GM12878 (cell line): ENCODE measurements around the gene BOLA1.

Source experiments
- CREM ChIP-seq: IDR thresholded peaks from 2 replicates; pipeline ENCODE4 v1.6.1; 2014; ENCODE audit warnings: antibody characterized with exemption, low read depth
- GABPA ChIP-seq: IDR thresholded peaks from 2 replicates; pipeline ENCODE4 v1.6.1; 2014; ENCODE audit warnings: antibody characterized with exemption, low read depth, mild to moderate bottlenecking, inconsistent platforms
- GATAD2B ChIP-seq: fragments of 450-650 bp; conservative IDR thresholded peaks from 2 replicates; pipeline ENCODE4 v1.6.1; 2017; ENCODE audit warnings: low read depth, mild to moderate bottlenecking, moderate library complexity
- MEF2A ChIP-seq: IDR thresholded peaks from 2 replicates; pipeline ENCODE4 v1.6.1; 2011; ENCODE audit warnings: low read depth, mild to moderate bottlenecking, low read length, moderate library complexity; ENCODE audit not compliant: insufficient read depth
- MEF2B ChIP-seq: fragments of 450-650 bp; IDR thresholded peaks from 2 replicates; pipeline ENCODE4 v1.6.1; 2018; ENCODE audit warnings: mild to moderate bottlenecking, moderate library complexity; ENCODE audit not compliant: partially characterized antibody, poor library complexity, severe bottlenecking
- MTA3 ChIP-seq: IDR thresholded peaks from 2 replicates; pipeline ENCODE4 v1.6.1; 2012; ENCODE audit warnings: low read length, inconsistent platforms, borderline replicate concordance
- RFX5 ChIP-seq: IDR thresholded peaks from 2 replicates; pipeline ENCODE4 v1.6.1; 2011; ENCODE audit warnings: low read depth, low read length, improper control_type of control experiment
- SIN3A ChIP-seq: IDR thresholded peaks from 2 replicates; pipeline ENCODE4 v1.6.1; 2012; ENCODE audit warnings: low read depth, low read length, improper control_type of control experiment
- ZBED1 ChIP-seq: IDR thresholded peaks from 2 replicates; pipeline ENCODE4 v1.6.1; 2016; ENCODE audit warnings: borderline replicate concordance
- TF ChIP-seq, protein P1 (sequence below), 3 experiments: IDR thresholded peaks in 2 of 3; conservative IDR thresholded peaks in 1 of 3; 2 replicates each; pipeline ENCODE4 v1.5.1; 2011; ENCODE audit warnings: low read depth in 3 of 3, low read length in 3 of 3, mild to moderate bottlenecking in 3 of 3, control low read depth in 2 of 3, moderate library complexity in 2 of 3, inconsistent platforms in 1 of 3, mixed read lengths in 1 of 3; ENCODE audit not compliant: control insufficient read depth in 2 of 3, insufficient read depth in 1 of 3; ENCODE audit errors: extremely low read depth in 1 of 3
- TF ChIP-seq, protein P2 (sequence below): IDR thresholded peaks from 2 replicates; pipeline ENCODE4 v1.6.1; 2012; ENCODE audit warnings: low read depth, low read length, improper control_type of control experiment

DNA sequence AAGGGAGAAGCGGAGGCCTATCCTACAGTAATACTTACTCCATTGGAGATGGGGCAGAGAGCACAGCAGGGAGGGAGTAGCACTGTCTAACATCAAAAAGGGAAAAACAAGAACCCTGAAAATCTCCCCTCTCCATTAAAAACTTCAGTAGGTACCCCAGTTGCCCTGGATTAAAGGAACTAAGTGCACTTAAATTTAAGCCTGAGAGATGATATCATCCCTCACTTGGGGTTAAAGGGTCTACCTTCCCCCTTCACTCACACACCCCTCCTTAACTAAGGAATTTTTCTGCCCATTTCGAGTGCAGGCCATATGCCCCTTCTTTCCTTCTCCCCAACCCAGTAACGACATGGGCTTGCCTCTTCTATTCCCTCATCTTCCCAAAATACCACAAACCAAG is 41.1 kb downstream of the BOLA1 start:
- TF ChIP-seq MEF2B = no peak
- TF ChIP-seq GATAD2B = no peak
- no peak for TF ChIP-seq SIN3A
- no peak for TF ChIP-seq GABPA
- TF ChIP-seq CREM = no peak
- TF ChIP-seq RFX5 = no peak
- TF ChIP-seq ZBED1 = no peak
- TF ChIP-seq, protein P1, sequence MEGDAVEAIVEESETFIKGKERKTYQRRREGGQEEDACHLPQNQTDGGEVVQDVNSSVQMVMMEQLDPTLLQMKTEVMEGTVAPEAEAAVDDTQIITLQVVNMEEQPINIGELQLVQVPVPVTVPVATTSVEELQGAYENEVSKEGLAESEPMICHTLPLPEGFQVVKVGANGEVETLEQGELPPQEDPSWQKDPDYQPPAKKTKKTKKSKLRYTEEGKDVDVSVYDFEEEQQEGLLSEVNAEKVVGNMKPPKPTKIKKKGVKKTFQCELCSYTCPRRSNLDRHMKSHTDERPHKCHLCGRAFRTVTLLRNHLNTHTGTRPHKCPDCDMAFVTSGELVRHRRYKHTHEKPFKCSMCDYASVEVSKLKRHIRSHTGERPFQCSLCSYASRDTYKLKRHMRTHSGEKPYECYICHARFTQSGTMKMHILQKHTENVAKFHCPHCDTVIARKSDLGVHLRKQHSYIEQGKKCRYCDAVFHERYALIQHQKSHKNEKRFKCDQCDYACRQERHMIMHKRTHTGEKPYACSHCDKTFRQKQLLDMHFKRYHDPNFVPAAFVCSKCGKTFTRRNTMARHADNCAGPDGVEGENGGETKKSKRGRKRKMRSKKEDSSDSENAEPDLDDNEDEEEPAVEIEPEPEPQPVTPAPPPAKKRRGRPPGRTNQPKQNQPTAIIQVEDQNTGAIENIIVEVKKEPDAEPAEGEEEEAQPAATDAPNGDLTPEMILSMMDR (IDR thresholded peaks at IDR 0.05 in 2 of 3, conservative IDR thresholded peaks at IDR 0.05 in 1 of 3; ENCODE audit: control insufficient read depth in 2 of 3, extremely low read depth in 1 of 3, insufficient read depth in 1 of 3, low read depth in 3 of 3, low read length in 3 of 3) = no peak
- no peak for TF ChIP-seq MEF2A
- TF ChIP-seq, protein P2, sequence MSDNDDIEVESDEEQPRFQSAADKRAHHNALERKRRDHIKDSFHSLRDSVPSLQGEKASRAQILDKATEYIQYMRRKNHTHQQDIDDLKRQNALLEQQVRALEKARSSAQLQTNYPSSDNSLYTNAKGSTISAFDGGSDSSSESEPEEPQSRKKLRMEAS = no peak
- TF ChIP-seq MTA3 = no peak
